HL-60 (cell line): Measurements from ENCODE around the gene C2orf78.
A peak's percentile ranks its signal among the peaks of the same experiment; 100 is the strongest.

ENCODE experiments used
- GABPA ChIP-seq: IDR thresholded peaks from 2 replicates; pipeline ENCODE4 v1.6.1; 2012; ENCODE audit warnings: low read depth
- POLR2AphosphoS5 ChIP-seq: IDR thresholded peaks from 2 replicates; pipeline ENCODE4 v1.6.1; 2012; ENCODE audit warnings: low read depth
- SPI1 ChIP-seq: IDR thresholded peaks from 2 replicates; pipeline ENCODE4 v1.6.1; 2012; ENCODE audit warnings: low read depth, mild to moderate bottlenecking, borderline replicate concordance
- TF ChIP-seq, protein P1 (sequence below): IDR thresholded peaks from one replicate; pipeline ENCODE4 v1.5.1; 2011; ENCODE audit warnings: low read length, control low read depth, inconsistent platforms; ENCODE audit not compliant: insufficient read depth
- TF ChIP-seq, protein P2 (sequence below): IDR thresholded peaks from 2 replicates; pipeline ENCODE4 v1.6.1; 2012; ENCODE audit warnings: low read depth; ENCODE audit not compliant: insufficient replicate concordance

DNA sequence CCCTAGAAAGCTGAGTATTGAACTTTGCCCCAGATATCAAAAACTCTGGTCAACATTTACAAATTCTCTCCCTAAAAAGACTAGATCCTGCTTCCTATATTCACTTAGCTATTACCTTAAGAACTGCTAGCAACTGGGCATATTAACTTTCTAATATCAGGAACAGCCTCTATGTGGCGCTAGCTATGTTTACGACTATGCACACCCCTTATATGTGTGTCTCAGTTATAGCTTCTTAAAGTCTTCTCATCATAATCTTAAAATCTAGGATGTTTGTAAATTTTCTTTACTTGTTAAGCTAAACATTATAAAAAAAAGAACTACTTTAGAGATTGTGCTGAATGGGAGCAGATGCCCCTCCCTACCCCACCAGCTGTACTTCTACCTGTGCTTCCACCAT, 43.0 kb downstream of the C2orf78 start:
- TF ChIP-seq, protein P1, sequence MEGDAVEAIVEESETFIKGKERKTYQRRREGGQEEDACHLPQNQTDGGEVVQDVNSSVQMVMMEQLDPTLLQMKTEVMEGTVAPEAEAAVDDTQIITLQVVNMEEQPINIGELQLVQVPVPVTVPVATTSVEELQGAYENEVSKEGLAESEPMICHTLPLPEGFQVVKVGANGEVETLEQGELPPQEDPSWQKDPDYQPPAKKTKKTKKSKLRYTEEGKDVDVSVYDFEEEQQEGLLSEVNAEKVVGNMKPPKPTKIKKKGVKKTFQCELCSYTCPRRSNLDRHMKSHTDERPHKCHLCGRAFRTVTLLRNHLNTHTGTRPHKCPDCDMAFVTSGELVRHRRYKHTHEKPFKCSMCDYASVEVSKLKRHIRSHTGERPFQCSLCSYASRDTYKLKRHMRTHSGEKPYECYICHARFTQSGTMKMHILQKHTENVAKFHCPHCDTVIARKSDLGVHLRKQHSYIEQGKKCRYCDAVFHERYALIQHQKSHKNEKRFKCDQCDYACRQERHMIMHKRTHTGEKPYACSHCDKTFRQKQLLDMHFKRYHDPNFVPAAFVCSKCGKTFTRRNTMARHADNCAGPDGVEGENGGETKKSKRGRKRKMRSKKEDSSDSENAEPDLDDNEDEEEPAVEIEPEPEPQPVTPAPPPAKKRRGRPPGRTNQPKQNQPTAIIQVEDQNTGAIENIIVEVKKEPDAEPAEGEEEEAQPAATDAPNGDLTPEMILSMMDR = peak; percentile 40
- no peak for TF ChIP-seq SPI1
- no peak for TF ChIP-seq POLR2AphosphoS5
- TF ChIP-seq, protein P2, sequence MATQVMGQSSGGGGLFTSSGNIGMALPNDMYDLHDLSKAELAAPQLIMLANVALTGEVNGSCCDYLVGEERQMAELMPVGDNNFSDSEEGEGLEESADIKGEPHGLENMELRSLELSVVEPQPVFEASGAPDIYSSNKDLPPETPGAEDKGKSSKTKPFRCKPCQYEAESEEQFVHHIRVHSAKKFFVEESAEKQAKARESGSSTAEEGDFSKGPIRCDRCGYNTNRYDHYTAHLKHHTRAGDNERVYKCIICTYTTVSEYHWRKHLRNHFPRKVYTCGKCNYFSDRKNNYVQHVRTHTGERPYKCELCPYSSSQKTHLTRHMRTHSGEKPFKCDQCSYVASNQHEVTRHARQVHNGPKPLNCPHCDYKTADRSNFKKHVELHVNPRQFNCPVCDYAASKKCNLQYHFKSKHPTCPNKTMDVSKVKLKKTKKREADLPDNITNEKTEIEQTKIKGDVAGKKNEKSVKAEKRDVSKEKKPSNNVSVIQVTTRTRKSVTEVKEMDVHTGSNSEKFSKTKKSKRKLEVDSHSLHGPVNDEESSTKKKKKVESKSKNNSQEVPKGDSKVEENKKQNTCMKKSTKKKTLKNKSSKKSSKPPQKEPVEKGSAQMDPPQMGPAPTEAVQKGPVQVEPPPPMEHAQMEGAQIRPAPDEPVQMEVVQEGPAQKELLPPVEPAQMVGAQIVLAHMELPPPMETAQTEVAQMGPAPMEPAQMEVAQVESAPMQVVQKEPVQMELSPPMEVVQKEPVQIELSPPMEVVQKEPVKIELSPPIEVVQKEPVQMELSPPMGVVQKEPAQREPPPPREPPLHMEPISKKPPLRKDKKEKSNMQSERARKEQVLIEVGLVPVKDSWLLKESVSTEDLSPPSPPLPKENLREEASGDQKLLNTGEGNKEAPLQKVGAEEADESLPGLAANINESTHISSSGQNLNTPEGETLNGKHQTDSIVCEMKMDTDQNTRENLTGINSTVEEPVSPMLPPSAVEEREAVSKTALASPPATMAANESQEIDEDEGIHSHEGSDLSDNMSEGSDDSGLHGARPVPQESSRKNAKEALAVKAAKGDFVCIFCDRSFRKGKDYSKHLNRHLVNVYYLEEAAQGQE = no peak
- TF ChIP-seq GABPA = no peak
